Astrocyte of the spinal cord (primary cell): ENCODE measurements around the gene SOX2.

Experiments used
- DNase-seq: peaks from one replicate; pipeline ENCODE4 v3.0.0; 2011; ENCODE audit warnings: low read depth, low spot score
- H3K4me3 ChIP-seq: 2 replicates; pipeline ENCODE4 v1.5.1; 2011; ENCODE audit warnings: low read depth, mild to moderate bottlenecking, low read length, moderate library complexity
- in situ Hi-C: cut with HindIII; loops from 2 replicates; pipeline ENCODE4 v1.10.0; 2017; ENCODE audit warnings: low sequenced_read_pairs
- TF ChIP-seq, protein P1 (sequence below): IDR thresholded peaks from 2 replicates; pipeline ENCODE4 v1.5.1; 2012; ENCODE audit warnings: low read depth, mild to moderate bottlenecking, low read length, inconsistent platforms

SOX2 gene

DNA sequence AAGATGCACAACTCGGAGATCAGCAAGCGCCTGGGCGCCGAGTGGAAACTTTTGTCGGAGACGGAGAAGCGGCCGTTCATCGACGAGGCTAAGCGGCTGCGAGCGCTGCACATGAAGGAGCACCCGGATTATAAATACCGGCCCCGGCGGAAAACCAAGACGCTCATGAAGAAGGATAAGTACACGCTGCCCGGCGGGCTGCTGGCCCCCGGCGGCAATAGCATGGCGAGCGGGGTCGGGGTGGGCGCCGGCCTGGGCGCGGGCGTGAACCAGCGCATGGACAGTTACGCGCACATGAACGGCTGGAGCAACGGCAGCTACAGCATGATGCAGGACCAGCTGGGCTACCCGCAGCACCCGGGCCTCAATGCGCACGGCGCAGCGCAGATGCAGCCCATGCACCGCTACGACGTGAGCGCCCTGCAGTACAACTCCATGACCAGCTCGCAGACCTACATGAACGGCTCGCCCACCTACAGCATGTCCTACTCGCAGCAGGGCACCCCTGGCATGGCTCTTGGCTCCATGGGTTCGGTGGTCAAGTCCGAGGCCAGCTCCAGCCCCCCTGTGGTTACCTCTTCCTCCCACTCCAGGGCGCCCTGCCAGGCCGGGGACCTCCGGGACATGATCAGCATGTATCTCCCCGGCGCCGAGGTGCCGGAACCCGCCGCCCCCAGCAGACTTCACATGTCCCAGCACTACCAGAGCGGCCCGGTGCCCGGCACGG lies 991 bp downstream of the SOX2 start:
- H3K4me3 ChIP-seq = peak overlapping the region; percentile 58
- in situ Hi-C loops = no loop called here
- TF ChIP-seq, protein P1, sequence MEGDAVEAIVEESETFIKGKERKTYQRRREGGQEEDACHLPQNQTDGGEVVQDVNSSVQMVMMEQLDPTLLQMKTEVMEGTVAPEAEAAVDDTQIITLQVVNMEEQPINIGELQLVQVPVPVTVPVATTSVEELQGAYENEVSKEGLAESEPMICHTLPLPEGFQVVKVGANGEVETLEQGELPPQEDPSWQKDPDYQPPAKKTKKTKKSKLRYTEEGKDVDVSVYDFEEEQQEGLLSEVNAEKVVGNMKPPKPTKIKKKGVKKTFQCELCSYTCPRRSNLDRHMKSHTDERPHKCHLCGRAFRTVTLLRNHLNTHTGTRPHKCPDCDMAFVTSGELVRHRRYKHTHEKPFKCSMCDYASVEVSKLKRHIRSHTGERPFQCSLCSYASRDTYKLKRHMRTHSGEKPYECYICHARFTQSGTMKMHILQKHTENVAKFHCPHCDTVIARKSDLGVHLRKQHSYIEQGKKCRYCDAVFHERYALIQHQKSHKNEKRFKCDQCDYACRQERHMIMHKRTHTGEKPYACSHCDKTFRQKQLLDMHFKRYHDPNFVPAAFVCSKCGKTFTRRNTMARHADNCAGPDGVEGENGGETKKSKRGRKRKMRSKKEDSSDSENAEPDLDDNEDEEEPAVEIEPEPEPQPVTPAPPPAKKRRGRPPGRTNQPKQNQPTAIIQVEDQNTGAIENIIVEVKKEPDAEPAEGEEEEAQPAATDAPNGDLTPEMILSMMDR = no peak
- peak; percentile 62 for DNase-seq

DNA sequence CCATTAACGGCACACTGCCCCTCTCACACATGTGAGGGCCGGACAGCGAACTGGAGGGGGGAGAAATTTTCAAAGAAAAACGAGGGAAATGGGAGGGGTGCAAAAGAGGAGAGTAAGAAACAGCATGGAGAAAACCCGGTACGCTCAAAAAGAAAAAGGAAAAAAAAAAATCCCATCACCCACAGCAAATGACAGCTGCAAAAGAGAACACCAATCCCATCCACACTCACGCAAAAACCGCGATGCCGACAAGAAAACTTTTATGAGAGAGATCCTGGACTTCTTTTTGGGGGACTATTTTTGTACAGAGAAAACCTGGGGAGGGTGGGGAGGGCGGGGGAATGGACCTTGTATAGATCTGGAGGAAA lies 1.5 kb downstream of the SOX2 start:
- peak overlapping the region; percentile 58 for H3K4me3 ChIP-seq
- DNase-seq = peak; percentile 41
- in situ Hi-C loops = no loop called here
- TF ChIP-seq, protein P1 = no peak

DNA sequence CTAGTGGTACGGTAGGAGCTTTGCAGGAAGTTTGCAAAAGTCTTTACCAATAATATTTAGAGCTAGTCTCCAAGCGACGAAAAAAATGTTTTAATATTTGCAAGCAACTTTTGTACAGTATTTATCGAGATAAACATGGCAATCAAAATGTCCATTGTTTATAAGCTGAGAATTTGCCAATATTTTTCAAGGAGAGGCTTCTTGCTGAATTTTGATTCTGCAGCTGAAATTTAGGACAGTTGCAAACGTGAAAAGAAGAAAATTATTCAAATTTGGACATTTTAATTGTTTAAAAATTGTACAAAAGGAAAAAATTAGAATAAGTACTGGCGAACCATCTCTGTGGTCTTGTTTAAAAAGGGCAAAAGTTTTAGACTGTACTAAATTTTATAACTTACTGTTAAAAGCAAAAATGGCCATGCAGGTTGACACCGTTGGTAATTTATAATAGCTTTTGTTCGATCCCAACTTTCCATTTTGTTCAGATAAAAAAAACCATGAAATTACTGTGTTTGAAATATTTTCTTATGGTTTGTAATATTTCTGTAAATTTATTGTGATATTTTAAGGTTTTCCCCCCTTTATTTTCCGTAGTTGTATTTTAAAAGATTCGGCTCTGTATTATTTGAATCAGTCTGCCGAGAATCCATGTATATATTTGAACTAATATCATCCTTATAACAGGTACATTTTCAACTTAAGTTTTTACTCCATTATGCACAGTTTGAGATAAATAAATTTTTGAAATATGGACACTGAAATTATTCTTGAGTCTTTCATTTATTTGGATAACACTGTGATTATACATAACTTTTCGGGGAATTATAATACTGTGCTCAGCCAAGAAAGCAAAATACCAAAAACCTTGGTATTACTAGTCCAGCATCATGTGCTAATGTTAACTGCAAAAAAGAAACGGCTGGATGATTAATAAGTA lies 2.2 kb downstream of the SOX2 start:
- TF ChIP-seq, protein P1 = no peak

DNA sequence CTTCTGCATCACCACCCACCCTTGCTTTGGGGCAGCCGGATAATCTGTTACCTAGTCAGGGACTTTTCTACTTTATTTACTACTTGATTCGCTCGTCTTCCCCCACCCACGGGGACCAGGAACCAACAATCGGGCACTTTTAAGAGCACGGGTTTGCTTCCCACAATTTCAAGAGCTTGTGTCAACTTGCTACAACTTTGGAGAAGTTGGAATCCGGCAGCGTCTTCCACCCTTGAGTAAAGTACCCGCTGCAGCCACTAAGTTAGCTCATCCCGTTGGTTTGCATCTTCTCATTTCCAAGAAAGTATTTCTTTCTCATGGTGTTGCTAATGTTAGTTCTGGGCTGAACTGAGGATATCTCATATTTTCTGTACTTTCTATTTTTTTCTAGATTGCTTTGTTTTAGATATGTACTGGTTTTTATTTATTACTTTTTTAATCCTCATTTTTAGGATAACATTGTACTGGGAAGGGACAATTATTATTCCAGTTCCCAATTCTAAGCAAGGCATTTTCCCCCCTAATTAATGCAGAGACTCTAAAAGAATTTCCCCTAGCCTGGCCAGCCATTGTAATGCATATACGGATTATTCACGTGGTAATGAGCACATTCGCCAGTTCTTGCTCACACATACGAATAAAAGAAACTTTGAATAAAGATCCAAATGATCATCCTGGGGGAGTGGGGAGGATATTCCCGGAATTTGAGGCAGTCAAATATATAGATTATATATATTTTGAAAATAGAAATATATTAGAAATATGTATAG lies 4.0 kb downstream of the SOX2 start:
- TF ChIP-seq, protein P1 = no peak
- H3K4me3 ChIP-seq = peak overlapping the region; percentile 58
- DNase-seq = peak; percentile 71
- in situ Hi-C loops = no loop called here

More for the DNA sequence above, 2.2 kb downstream of the SOX2 start:
- peak; percentile 58 for DNase-seq
- in situ Hi-C loops = no loop called here
- H3K4me3 ChIP-seq = peak overlapping the region; percentile 58

DNA sequence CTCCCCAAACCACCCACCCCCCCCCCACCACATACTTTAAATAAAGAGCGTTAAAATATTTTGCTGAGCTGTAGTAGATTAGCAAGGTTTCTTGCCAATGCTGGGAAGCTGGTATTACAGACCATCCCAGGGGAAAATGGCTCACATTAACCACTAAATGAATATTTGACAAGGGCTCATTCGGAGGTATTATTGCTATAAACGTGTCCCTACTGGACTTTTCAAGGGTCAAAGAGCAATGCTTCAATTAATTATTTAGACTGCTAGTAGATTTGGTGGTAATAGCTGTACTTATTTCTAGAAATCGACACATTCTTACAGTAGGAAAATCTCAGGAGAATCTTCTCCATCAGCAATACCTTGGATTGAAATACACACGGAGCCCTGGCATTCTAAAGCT lies 5.2 kb downstream of the SOX2 start:
- no peak overlapping the region for H3K4me3 ChIP-seq
- in situ Hi-C loops = no loop called here
- peak; percentile 73 for DNase-seq
- TF ChIP-seq, protein P1 = no peak

DNA sequence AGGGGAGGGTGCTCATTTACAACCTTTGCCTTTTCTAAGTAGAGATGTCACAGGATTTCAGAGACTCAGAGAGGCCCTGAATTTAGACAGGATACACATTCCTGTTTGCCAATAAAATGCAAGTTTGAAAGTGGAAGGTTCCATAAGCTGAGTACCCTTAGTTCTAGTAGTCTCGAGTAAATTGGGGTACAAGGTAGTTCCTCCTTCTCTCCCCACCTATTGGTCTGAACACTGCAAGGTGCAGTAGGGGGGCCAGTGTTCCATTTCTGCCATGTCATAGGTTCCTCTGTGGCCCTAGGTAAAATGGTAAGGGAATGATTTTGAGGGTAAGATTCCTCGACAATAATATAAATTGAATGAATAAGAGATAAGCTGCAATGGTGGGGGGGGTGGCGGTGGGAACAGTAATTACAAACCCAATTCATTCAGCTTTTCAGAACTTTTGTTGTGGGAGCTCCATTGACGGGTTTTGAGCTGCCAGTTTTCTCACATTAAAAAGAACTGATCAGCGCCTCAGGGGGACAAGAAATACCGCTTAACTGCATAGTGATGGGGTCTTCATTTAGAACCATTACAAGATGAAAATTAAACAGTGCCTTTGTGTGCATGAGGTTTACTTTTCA lies 5.9 kb downstream of the SOX2 start:
- TF ChIP-seq, protein P1 = no peak
- DNase-seq = peak; percentile 51
- in situ Hi-C loops = no loop called here
- H3K4me3 ChIP-seq = no peak overlapping the region
